Stimulated activated CD4-positive, alpha-beta T cell treated with anti-CD3 and anti-CD28 coated beads, Interleukin-12 subunit alpha, Interleukin-12 subunit beta, amount 100 ng/mL, for 48 hours (primary cell): ENCODE measurements around the gene SMIM38.

Experiments used
- DNase-seq, 3 donors: peaks; one replicate each; pipeline ENCODE4 v3.0.0-alpha.2; 2020; ENCODE audit warnings: low read depth in 2 of 3, low spot score in 1 of 3

The SMIM38 gene

DNA sequence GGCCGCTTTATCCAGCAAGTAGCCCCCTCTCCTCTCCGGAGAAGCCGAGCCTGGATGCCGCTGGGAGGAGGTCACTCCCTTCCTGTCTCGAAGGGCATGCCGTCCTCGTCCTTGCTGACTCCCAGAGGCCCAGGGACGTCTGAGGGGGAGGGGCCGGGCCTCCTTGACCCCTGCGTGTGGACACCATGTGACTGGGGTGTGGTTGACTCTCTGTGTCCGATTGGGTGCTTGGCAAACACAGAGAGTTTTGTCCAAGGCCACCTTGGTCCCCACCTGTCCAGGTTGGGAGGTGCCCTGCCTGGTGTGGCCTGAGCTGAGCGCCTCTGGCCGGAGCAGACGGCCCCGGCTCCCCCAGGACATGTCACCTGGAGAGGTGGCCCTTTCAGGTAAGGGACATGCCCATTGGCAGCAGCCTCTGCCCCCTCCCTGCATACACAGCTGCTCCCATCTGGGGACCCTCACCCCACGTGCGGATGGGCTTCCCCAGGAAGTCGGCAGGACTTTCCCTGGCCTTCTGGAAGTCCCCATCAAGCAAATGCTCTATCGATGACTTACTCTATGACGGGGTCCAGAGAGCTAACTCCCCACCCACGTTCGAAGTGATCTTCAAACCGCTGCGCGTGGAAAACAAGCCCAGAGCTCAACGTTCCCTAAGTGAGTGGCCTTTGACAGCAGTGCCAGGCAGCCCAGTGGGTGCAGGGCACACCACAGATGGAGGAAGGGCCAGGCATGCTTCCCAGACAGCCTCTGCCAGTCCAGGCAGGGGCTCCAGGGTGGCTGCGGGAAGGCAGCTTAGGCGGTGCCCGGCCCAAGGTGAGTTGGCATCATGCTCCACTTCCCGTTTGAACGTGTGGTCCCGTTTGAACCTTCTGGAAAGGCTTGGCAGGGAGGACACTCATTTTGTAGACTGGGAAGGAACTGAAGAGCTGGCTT is at the start of gene SMIM38:
SMIM38 (plus strand) TSS at position 634 of the 933 bp plus-strand sequence. CDS start 1,912 bp downstream, outside the sequence.
- no peak for DNase-seq

DNA sequence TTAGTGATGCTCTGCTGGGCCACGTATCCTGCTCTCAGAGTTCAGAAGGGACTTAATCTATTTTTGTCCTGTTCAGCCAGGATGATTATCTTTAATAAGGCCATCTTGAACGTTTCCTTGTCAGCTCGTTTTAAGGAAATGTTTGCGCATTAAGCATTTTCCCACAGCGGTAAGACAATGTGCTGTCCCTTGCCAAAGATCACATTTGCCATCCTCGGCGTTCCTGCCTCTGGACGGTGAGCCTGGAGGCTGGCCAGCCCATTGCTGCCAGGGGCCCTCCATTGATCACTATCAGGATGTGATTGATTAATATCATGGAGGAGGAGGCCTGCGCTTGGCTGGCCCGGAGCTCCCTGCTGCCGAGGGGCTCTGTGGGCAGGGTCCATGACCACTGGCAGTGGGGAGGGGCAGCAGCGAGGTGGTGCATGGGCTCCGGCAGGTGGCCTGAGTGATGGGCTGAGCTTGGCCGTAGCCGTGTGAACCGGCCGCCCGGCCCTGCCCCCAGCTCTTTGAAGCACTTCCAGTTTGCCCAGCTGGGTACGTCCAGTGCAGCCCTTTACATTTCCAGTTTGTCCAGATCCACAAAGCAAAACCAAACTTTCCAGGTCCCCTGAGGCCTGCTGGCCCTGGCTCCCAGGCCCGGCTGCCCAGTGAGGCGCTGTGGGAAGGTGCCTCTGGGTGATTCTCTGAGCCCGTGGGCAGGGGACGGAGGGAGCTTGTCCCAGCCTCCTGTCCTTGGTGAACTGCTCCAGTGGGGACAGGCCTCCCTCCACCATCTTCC is 49.5 kb upstream of the SMIM38 start:
- no peak for DNase-seq

DNA sequence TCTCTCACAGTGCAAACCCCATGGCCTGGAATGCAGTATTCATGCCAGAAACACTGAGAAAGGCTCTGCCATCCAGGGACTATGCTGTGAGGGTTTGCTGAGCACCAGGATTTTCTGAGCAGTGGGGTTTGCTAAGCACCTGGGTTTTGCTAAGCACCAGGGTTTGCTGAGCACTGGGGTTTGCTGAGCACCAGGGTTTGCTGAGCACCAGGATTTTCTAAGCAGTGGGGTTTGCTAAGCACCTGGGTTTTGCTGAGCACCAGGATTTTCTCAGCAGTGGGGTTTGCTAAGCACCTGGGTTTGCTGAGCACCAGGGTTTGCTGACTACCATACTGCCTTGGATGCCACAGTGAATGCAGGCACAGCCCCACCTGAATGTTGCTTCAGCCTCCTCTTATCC is 48.3 kb upstream of the SMIM38 start:
- no peak for DNase-seq

DNA sequence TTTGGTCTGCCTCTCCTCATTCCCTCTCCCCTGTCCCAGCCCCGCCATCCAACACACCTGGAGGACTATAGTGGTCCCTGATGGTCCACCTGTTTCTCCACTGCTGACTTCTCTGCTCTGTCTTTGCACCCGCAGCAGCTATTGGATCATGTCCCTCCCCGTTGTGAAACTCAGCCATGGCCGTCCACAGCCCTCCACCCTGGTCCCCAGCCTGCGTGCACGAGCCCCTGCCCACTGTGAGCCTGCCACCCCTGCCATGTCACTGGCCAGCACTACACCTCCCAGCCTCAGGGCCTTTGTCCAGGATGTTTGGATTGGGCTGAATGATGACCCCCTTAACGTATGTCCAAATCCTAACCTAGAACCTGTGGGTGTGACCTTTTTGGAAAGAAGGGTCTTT is 47.7 kb upstream of the SMIM38 start:
- DNase-seq, result no peak

DNA sequence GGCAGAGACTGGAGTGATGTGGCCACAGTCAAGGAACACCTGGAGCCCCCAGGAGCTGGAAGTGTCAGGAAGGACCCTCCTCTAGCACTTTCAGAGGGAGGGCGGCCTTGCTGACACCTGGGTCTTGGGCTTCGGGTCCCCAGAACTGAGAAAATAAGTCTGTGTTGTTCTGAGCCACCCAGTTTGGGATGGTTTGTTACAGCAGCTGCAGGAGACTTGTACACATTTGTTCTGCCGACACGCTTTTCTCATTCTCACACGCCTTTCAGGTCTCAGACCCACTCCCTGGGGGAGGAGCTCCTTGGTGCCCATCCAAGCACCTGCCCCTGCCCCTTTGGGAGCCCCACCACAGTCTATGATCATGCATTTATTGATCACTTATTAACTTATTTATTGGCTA is 47.2 kb upstream of the SMIM38 start:
- no peak for DNase-seq

DNA sequence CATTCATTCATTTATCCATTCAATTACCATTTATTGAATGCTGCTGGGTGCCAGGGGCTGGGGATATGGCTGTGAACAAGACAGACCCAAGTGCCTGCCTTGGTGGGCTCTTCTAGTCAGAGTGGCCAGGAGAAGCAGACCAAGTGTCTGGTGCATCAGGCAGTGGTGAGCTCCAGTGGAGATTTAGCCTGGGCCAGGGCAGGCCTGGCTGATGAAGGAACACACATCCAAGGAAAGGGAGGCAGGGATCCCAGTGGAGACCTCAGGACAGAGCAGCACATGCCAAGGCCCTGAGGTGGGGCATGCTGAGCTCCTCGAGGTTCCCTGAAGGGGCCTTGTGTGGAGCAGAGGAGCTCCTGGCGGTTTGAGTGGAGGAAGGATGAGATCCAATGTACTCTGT is 46.6 kb upstream of the SMIM38 start:
- DNase-seq, result no peak

DNA sequence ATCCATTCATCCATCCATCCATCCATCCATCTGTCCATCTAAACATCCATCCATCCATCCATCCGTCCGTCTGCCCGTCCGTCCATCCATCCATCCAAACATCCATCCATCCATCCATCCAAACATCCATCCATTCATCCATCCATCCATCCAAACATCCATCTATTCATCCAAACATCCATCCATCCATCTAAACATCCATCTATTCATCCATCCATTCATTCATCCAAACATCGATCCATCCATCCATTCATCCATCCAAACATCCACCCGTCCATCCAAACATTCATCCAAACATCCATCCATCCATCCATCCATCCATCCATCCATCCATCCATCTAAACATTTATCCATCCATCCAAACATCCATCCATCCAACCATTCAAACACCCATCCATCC is 45.3 kb upstream of the SMIM38 start:
- DNase-seq, result no peak

DNA sequence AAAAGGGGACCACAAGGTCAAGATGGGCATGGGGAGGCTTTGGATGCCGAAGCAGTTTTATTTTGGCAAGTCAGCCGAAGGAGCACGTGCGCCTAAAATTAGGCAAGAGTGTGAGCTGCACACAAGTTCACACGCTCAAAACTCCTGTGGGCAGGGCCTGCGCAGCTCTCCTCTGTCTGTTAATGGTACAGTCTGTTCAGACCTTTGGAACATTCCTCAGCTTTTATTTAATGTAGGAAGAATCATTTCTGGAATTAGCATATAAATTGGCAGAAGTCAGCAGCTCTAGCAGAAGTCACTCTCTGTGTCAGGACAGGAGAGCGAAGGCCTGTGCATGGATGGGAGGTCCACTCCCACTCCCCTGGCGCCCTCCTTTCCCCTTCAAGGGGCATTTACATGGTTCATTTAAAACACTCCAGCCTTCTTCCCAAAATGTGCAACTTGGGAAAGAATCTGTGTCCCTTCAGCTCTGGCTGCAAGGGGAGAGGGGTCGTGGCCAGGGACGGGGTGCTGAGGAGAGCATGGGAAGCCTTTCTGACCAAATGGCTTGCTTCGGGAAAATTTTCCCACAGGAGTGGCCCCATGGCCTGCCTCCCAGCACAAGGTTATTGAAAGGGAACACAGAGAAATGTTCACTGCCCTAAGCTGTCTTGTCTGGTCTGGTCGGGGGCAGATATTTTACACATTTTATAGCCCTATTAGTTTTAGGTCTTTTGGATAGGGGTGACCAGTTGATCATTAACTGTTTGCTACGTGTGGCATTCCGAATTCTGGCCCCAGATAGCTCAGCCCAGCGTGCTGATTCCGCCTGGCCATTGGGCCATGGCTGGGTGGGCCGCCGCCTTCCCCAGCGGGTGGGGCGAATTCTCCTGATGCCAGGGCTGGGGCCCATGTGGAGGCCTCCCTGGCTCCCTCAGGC is 43.9 kb upstream of the SMIM38 start:
- DNase-seq, result no peak

DNA sequence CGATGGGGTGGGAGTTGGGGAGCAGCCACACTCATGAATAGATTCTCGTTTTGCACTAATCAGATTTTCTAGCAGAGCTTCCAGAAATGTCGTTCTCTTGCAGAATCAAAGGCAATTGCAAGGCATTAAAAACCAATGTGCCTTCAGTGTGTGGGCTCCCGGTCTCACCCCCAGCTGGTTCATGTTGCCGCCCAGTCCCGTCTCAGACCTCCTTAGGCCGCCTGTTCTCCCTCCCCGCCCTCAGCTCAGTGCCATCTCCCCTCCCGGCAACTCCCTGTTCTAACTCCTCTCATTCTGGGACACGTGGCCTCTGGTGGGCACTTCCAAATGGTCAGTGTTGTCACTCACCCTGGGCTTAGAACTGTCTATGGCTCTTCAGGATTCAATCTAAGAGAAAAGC is 42.5 kb upstream of the SMIM38 start:
- no peak for DNase-seq

DNA sequence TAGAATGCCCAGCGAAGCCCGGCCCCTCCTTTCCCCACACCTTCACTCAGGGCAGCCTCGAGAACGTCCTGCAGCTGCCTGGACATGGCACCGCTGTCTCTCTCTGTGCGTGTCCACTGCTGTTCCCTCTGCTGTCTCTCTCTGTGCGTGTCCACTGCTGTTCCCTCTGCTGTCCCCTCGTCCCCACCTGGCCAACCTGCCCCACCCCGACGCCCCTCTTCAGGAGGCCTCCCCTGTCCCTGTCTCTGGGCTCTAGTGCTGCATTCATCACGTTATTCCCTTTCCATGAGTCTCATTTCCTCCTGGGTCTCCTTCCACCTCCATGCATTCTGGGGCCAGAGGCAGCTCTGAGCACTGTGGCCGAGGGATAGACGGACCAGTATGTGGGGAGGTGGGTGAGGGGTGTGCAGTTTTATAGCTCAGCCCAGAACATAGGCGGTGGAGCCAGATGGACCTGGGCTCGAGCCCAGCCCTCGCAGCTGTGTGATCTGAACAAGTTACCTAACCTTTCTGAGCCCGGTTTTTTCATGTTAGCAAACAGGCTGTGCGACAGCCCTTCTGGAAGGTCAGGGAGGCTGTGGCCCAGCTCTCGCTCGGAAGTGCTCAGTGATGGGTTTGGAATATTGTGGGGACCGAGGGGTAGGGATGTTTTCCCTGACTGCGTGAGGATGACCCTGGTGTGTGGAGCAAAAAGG is 41.9 kb upstream of the SMIM38 start:
- DNase-seq, result no peak

DNA sequence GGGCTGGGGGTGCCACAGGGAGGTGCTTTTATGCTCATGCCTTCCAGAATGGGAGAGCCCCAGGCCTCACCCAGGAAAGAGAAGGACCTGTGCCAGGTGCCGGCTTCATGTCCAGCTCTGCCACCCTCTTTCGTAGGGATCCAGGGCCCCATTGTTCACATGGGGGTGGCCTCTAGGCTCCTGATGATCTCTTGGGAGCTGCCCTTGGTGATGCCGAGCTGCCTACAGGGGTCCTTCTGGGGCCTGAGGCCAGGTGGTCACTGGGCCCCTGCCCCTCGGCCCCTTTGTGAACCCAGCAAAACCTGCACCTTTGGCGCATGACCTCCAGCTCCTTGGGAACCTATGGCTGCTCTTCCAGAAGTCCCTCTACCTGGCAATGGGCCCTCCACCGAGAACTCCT is 41.4 kb upstream of the SMIM38 start:
- DNase-seq, result no peak

DNA sequence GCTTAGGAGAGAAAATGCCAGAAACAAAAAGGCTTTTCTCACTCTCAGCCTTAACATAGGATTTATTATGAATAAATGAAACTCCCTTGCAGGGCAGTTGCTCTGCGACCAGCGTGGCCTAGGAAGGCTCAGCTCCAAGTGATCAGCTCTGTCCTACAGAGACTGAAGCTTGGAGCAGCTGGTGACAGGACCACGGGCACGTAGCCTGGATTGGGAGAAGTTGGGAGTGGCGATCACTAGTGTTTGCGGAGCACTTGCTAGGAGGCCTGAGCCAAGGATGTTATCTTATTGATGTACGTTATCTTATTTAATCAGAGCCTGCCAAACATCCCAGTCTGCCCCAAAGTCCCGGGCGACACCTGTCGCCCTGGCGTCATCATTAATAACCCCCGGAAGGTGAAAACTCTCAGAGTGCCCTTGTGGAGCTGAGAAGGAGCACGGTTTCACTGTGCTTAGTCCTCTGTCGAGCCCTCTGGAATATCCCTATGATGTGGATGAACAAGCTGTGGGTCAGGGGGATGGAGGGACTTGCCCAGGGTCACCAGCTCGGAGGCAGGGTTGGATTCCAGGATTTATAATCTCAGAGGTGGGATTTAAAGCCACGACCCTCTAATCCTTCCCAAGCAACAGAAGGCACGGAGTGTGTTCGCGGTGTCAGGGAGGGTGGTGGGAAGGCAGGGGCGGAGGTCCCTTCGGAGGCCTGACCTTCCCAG is 40.8 kb upstream of the SMIM38 start:
- DNase-seq, result no peak

DNA sequence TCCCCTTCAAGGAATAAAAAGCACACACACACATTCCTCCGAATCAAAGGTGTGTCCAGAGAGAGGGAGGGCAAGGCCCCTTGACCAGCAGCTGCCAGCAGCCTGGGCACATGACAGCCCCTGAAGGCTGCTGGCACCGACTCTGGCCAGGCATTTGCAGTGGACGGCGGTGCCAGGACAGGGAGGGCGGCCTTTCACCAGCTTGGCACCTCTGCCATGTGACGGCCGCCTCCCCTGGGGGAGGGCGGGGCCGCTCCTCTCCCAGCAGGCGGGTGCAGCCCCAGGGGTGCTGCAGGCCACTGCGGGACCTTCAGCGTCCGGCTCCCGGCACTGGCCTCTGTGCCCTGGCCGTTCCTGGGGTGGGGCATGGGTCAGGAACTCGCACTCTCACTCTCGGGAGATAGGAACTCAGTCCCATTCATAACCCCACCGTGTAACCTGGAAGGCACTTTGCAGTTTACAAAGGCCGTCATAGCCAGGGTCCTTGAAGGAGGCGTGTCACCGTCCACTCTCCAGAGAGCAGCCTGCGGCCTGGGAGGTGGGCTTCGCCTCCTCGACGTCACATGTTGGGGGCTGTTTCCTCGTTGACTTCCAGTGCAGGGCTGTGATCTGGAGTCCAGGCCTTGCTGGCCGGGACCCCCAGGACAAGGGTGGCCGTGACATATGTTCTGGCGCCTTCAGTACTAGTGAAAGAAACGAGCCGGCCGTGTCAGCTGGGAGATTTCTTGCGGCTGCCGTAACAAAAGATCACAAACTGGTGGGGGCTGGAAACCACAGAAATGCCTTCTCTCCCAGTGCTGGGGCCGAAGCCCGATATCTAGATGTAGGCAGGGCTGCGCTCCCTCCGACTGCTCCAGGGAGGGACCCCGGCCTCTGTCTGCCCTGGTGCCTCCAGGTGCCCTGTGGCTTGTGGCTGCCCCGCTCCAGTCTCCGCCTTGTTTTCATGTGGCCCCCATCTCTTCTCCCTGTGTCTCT is 39.9 kb upstream of the SMIM38 start:
- no peak for DNase-seq

DNA sequence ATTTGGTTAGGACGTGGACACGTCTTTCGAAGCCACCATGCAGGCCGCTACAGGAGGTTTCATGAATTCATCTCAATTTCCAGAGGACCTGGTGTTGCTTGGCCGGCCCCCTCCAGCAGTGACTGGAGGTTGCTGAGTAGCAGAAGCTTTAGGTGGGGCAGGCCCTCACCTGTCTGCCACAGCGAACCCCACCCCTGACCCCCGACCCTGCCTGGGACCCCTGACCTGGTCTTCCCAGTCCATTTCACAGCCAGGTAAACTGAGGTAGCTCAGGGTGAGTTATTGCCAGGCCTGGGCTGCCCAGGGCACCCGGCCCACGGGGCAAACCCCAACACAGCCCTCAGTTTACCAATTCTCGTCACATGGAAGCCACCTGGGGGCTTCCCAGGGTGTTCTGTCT is 39.1 kb upstream of the SMIM38 start:
- no peak for DNase-seq

DNA sequence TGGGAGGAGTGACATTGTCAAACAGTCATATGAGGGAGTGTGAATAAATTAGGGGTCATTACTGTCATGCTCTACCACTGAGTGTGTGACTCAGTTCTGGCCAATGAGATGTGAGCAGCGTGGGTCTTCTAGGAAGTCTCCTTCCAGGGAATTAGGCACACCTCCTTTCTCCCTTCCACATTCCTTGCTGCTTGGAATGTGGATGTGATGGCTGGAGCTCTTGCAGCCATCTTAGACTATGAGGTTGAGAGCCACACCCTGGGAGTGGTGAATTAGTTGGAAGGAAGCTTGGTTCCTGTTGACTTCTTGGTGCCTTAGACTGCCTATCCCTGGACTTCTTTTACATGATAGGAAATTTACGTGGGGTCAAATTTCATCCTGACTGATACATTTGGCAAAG is 36.5 kb upstream of the SMIM38 start:
- no peak for DNase-seq

DNA sequence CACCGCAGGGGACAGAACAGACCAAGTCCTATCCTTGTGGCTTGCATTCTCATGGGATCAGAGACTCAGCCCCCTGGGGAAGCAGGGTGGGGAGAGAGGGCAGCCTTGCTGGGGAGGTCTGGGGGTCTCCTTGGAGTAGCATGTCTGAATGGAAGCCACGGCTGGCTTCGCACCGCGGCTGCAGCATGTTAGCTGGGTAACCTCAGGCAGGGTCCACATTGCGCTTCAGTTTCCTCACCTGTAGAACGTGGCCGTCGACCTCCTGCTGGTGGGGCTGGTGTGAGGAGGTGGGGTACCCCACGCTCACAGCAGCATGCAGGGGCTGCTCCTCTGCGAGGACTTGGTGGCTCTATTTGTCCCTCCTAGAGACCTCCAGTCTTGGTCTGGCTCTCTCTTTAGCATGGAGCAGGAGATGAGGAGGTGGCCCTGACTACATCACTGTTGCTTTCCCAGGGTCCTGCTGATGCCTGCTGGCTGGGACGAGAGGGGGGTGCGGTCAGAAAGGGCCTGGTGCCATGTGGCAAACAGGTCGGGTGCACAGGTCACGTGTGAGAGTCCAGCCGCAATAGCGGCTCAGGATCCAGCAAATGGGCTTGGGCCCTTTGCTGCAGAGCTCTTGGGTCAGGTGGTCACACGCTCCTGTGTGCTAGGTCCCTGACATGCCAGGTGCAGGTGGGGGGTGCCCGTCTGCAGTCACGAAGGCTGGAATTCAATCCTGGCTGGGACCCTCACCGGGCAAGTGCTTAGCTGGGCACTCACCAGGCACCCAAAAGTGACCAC is 35.4 kb upstream of the SMIM38 start:
- DNase-seq, result no peak

DNA sequence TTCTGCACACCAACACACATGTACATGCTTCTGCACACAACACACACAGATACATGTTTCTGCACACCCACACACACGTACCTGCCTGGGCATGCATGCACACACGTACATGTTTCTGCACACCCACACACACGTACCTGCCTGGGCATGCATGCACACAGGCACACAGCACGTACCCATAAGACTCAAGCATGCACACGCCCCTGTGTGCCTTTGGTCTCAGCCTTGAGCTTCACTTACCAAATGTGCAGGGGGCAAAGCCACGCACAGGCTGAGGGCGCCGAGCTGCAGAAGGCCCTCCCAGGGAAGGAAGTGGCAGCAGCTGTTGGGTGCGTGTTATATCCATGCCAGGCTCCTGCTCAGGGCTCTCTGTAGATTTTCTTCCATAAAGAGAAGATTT is 34.7 kb upstream of the SMIM38 start:
- DNase-seq, result no peak
